ENCODE results near the gene BUD13. TPM values are rescaled to one million over a fixed set of nuclear protein-coding genes. Genes with fewer than 3 reads are reported as not detected.
"Not testable (repeated sequence)": the region's sequence is repeated elsewhere in the genome, so short reads cannot be mapped to it uniquely, and the experiment has no call there.

BUD13 gene
- total and polyA plus RNA-seq, 2 of the 4 experiments (the other 2 are of a cell fraction), result 11.2 to 14.0 TPM

DNA sequence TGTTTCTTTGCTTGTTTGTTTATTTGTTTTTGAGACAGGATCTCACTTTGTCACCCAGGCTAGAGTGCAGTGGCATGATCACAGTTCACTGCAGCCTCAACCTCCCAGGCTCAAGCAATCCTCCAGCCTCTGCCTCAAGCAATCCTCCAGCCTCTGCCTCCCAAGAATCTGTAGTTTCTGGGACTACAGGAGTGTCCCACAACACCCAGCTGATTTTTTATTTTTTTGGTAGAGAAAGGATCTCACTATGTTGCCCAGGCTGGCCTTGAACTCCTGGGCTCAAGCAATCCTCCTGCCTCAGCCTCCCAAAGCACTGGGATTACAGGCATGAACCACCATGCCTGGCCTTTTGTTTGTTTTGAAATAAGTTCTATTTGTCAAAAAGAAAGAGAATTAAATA lies 28.9 kb upstream of the BUD13 start:
- H4K8ac ChIP-seq (ENCODE audit: low read depth in 2 of 2, low read length in 2 of 2); CTCF ChIA-PET; H3K4ac ChIP-seq (ENCODE audit: low read depth, low read length); intact Hi-C loops (cut with micrococcal nuclease); H3K56ac ChIP-seq (ENCODE audit: extremely low read depth, insufficient read depth, low read length); H3K23ac ChIP-seq (ENCODE audit: low read depth, low read length); H4K20me1 ChIP-seq (ENCODE audit: insufficient read depth, low read length); H3K27ac ChIP-seq (ENCODE audit: insufficient read depth, low read length); H3K4me3 ChIP-seq (ENCODE audit: insufficient read depth, low read depth, low read length); POLR2A ChIA-PET (ENCODE audit: unreplicated experiment); H2BK20ac ChIP-seq (ENCODE audit: low read depth, low read length); H4K5ac ChIP-seq (ENCODE audit: low read depth, low read length); ATAC-seq (ENCODE audit: low read depth); DNase-seq; H3K9me3 ChIP-seq (ENCODE audit: control insufficient read depth, insufficient read depth, low read length); H2AK9ac ChIP-seq (replicated peaks; ENCODE audit: low read depth, low read length, poor library complexity); H2BK5ac ChIP-seq (ENCODE audit: low read depth, low read length, poor library complexity, severe bottlenecking); H3K14ac ChIP-seq (replicated peaks; ENCODE audit: low read depth, low read length); H3K4me1 ChIP-seq (ENCODE audit: control insufficient read depth, insufficient read depth, low read length); H4K91ac ChIP-seq (ENCODE audit: insufficient read depth, low read depth, low read length); H3K9ac ChIP-seq (ENCODE audit: low read depth, low read length); H3K79me1 ChIP-seq (ENCODE audit: low read depth in 1 of 2, low read length in 2 of 2); H2AK5ac ChIP-seq (ENCODE audit: low read depth, low read length); H2BK15ac ChIP-seq (ENCODE audit: low read depth, low read length); H2BK120ac ChIP-seq (ENCODE audit: low read depth, low read length); H3K9me1 ChIP-seq (ENCODE audit: insufficient read depth, low read length); BruUV-seq (replicated peaks); H3K36me3 ChIP-seq (ENCODE audit: control insufficient read depth, insufficient read depth, low read length); H3K4me2 ChIP-seq (ENCODE audit: low read depth, low read length); H2AFZ ChIP-seq (replicated peaks; ENCODE audit: low read length, poor library complexity); H3K18ac ChIP-seq (ENCODE audit: low read depth, low read length); dilution Hi-C loops (cut with HindIII; ENCODE audit: low sequenced_read_pairs, unreplicated experiment); in situ Hi-C loops (cut with MboI; ENCODE audit: low sequenced_read_pairs): not testable (repeated sequence)
- H3K27me3 ChIP-seq (ENCODE audit: control insufficient read depth, insufficient read depth, low read length), result peaks cover 13% of the 10 kb centered on the region

Data from IMR-90 (cell line).